B cell (primary cell): ENCODE data around the gene DNAH12. TPM values are rescaled to one million over a fixed set of nuclear protein-coding genes. Genes with fewer than 3 reads are reported as not detected.

Experiments
- ATAC-seq: fragments of 200-7000 bp; cut with Tn5 transposase; one replicate; pipeline ENCODE4 v1.10.0; 2021; ENCODE audit warnings: low read depth, mild to moderate bottlenecking, moderate number of reproducible peaks, moderate library complexity
- CTCF ChIA-PET: fragments of 350-600 bp; sonication (Branson Sonifier 250); formaldehyde crosslinking; loops from one replicate; lab custom pipeline; 2021; ENCODE audit warnings: antibody characterized with exemption, inconsistent platforms; lab: Charles Lee
- POLR2A ChIA-PET: fragments of 350-600 bp; sonication (Branson Sonifier 250); formaldehyde crosslinking; loops from one replicate; lab custom pipeline; 2021; ENCODE audit warnings: antibody characterized with exemption; lab: Charles Lee
- DNase-seq: peaks from one replicate; pipeline ENCODE4 v3.0.0; 2013
- H2AFZ ChIP-seq: 2 replicates; pipeline ENCODE4 v1.6.1; 2012; ENCODE audit warnings: mild to moderate bottlenecking, low read depth, low read length; ENCODE audit not compliant: insufficient read depth, poor library complexity, severe bottlenecking
- H3K27ac ChIP-seq, 2 donors: 1 replicate in 1 of 2; 2 replicates in 1 of 2; pipeline ENCODE4 v1.5.1; 2012 to 2013; ENCODE audit warnings: low read length in 2 of 2, mild to moderate bottlenecking in 2 of 2, moderate library complexity in 1 of 2
- H3K27me3 ChIP-seq, 4 experiments: fragments of 200-600 bp in 1 of 4; sonication (generic) in 1 of 4; replicated peaks in 1 of 4; 1 replicate in 2 of 4; 2 replicates in 2 of 4; pipeline versions ENCODE4 v1.6.1 to v1.7.0; 2013 to 2016; ENCODE audit warnings: low read length in 3 of 4, mild to moderate bottlenecking in 2 of 4, mixed read lengths in 1 of 4, moderate library complexity in 1 of 4; ENCODE audit not compliant: insufficient read depth in 4 of 4, control insufficient read depth in 3 of 4; ENCODE audit errors: control extremely low read depth in 1 of 4
- H3K36me3 ChIP-seq, 2 experiments: replicated peaks in 1 of 2; 1 replicate in 1 of 2; 2 replicates in 1 of 2; pipeline versions ENCODE4 v1.6.1 to v1.7.1; 2013; ENCODE audit warnings: low read length in 1 of 2; ENCODE audit not compliant: insufficient read depth in 2 of 2, control insufficient read depth in 1 of 2; ENCODE audit errors: control extremely low read depth in 1 of 2, extremely low read depth in 1 of 2
- H3K4me1 ChIP-seq, 2 donors: fragments of 200-600 bp in 1 of 2; sonication (generic) in 1 of 2; 1 replicate in 1 of 2; 2 replicates in 1 of 2; pipeline versions ENCODE4 v1.5.1 to v1.6.1; 2013 to 2017; ENCODE audit warnings: low read length in 2 of 2; ENCODE audit not compliant: control insufficient read depth in 2 of 2, insufficient read depth in 2 of 2
- H3K4me2 ChIP-seq: replicated peaks from 2 replicates; pipeline ENCODE3; 2012; ENCODE audit warnings: mild to moderate bottlenecking, low read depth, low read length; ENCODE audit not compliant: poor library complexity, severe bottlenecking
- H3K4me3 ChIP-seq, 5 experiments: fragments of 200-600 bp in 1 of 5; sonication (generic) in 1 of 5; 1 replicate in 3 of 5; 2 replicates in 2 of 5; pipeline versions ENCODE4 v1.5.1 to v1.7.0; 2011 to 2016; ENCODE audit warnings: low read length in 4 of 5, mild to moderate bottlenecking in 4 of 5, low read depth in 2 of 5, control low read depth in 1 of 5, moderate library complexity in 1 of 5; ENCODE audit not compliant: insufficient read depth in 1 of 5; ENCODE audit errors: control extremely low read depth in 1 of 5, extremely low read depth in 1 of 5
- H3K79me2 ChIP-seq: fragments of 200-600 bp; sonication (generic); one replicate; pipeline ENCODE4 v1.6.0; 2016; ENCODE audit warnings: low read length; ENCODE audit not compliant: control insufficient read depth, insufficient read depth
- H3K9ac ChIP-seq: fragments of 200-600 bp; sonication (generic); 2 replicates; pipeline ENCODE4 v1.6.1; 2017; ENCODE audit warnings: mild to moderate bottlenecking, low read length, moderate library complexity
- H3K9me3 ChIP-seq, 3 donors: one replicate each; pipeline versions ENCODE4 v1.6.1 to v1.7.1; 2013; ENCODE audit warnings: low read length in 2 of 3; ENCODE audit not compliant: control insufficient read depth in 2 of 3, insufficient read depth in 1 of 3; ENCODE audit errors: control extremely low read depth in 1 of 3
- H4K20me1 ChIP-seq: 2 replicates; pipeline ENCODE4 v1.6.0; 2012; ENCODE audit warnings: mild to moderate bottlenecking, low read length; ENCODE audit not compliant: insufficient read depth, control insufficient read depth, poor library complexity, severe bottlenecking
- H3K27ac Mint-ChIP-seq: one replicate; pipeline ENCODE4 v1.8.0; 2021; ENCODE audit warnings: mixed read lengths
- H3K27me3 Mint-ChIP-seq: one replicate; pipeline ENCODE4 v1.8.0; 2021; ENCODE audit warnings: mixed read lengths
- H3K4me1 Mint-ChIP-seq: one replicate; pipeline ENCODE4 v1.8.0; 2021; ENCODE audit warnings: mixed read lengths
- H3K4me3 Mint-ChIP-seq: one replicate; pipeline ENCODE4 v1.8.0; 2021; ENCODE audit warnings: mixed read lengths
- H3K9me3 Mint-ChIP-seq: one replicate; pipeline ENCODE4 v1.8.0; 2022; ENCODE audit warnings: mixed read lengths; ENCODE audit not compliant: insufficient read depth
- CTCF ChIP-seq: fragments of 200-600 bp; IDR thresholded peaks from one replicate; pipeline ENCODE4 v1.8.0; 2022; ENCODE audit warnings: antibody characterized with exemption, mild to moderate bottlenecking
- EZH2 ChIP-seq: IDR thresholded peaks from 2 replicates; pipeline ENCODE4 v1.6.1; 2012; ENCODE audit warnings: borderline replicate concordance, low read depth, mild to moderate bottlenecking, moderate library complexity, low read length; ENCODE audit not compliant: insufficient read depth, poor library complexity, severe bottlenecking
- WGBS: methylation state at CpG from one replicate; pipeline ENCODE4 v1.1.5; 2013; ENCODE audit warnings: missing lambda C conversion rate; ENCODE audit not compliant: insufficient coverage; 5-methylcytosine and 5-hydroxymethylcytosine counted together
- intact Hi-C: fragments of 100-400 bp; cut with micrococcal nuclease; formaldehyde crosslinking; loops from one replicate; pipeline ENCODE4 v1.10.0; 2022
- polyA plus RNA-seq: library from polyadenylated mRNA; depleted of rRNA; stranded (reverse); fragments of >200 nt; gene quantifications from 2 replicates; pipeline ENCODE4 v1.2.3, GENCODE V29; 2012
- total RNA-seq, 2 donors: library from RNA; stranded (reverse); fragments of 120-200 nt in 1 of 2; gene quantifications; 1 replicate in 1 of 2; 2 replicates in 1 of 2; pipeline versions ENCODE4 v1.2.3 to v1.2.4, GENCODE V29; 2013 to 2022

The DNAH12 gene
- total and polyA plus RNA-seq, 2 donors (not counting 1 experiment from before 2014, with no cell fraction given) = 0.09 to 0.17 TPM

GRCh38 chr3:57555738-57556458 is 11.8 kb upstream of the DNAH12 start, which contains the start of gene PDE12:
Gene PDE12, plus strand, starts transcription at chr3:57556274. Its CDS starts 106 bp downstream, at chr3:57556380.
- H3K9me3 Mint-ChIP-seq = no peaks in the 10 kb centered on the region
- Histone ChIP-seq H3K4me1 (peaks cover 14 to 30% of the 10 kb centered on the region in 2 donors), H2AFZ (peak within 1 kb of the TSS; percentile 94), H3K4me2 (peak within 1 kb of the TSS; percentile 78), H3K4me3 (peak within 1 kb of the TSS; percentile 70 to 90 (median 84)), H3K79me2 (peaks cover 51% of the 10 kb centered on the region), H3K27me3 (no peaks in the 10 kb centered on the region), H3K9ac (peak within 1 kb of the TSS; percentile 86), H3K9me3 (no peaks in the 10 kb centered on the region), H4K20me1 (peaks cover 10% of the 10 kb centered on the region), H3K36me3 (peaks cover 9 to 16% of the 10 kb centered on the region in 2 experiments), H3K27ac (peak within 1 kb of the TSS; percentile 91 to 100)
- peaks cover 36% of the 10 kb centered on the region for H3K4me1 Mint-ChIP-seq
- no peaks in the 10 kb centered on the region for H3K27me3 Mint-ChIP-seq
- no peak for TF ChIP-seq CTCF
- no peak for TF ChIP-seq EZH2
- WGBS = under 1% methylated on average over 52 of the region's 54 CpGs
- ATAC-seq (peak; percentile 84), DNase-seq (peak; percentile 95)
- H3K4me3 Mint-ChIP-seq = peak within 1 kb of the TSS; percentile 88
- ChIA-PET CTCF (interaction anchor here (0.9 to 2.6 kb wide), 6 partner anchors 24 to 200 kb away, joined by 3 to 16 read pairs (median 4); partner anchors contain the start of genes ARF4 and SLMAP), POLR2A (interaction anchor here (0.5 to 2.3 kb wide), 3 partner anchors 41 to 484 kb away, joined by 4 to 26 read pairs (median 5); partner anchors contain the start of genes ARF4 and SLMAP)
- intact Hi-C loops = loop anchor here (1.0 to 10.0 kb wide), 7 partner anchors 41 to 561 kb away; partner anchors contain the start of genes ARF4 and IL17RD
- peak within 1 kb of the TSS; percentile 100 for H3K27ac Mint-ChIP-seq
